ENCODE results near the gene CNDP2.

DNA sequence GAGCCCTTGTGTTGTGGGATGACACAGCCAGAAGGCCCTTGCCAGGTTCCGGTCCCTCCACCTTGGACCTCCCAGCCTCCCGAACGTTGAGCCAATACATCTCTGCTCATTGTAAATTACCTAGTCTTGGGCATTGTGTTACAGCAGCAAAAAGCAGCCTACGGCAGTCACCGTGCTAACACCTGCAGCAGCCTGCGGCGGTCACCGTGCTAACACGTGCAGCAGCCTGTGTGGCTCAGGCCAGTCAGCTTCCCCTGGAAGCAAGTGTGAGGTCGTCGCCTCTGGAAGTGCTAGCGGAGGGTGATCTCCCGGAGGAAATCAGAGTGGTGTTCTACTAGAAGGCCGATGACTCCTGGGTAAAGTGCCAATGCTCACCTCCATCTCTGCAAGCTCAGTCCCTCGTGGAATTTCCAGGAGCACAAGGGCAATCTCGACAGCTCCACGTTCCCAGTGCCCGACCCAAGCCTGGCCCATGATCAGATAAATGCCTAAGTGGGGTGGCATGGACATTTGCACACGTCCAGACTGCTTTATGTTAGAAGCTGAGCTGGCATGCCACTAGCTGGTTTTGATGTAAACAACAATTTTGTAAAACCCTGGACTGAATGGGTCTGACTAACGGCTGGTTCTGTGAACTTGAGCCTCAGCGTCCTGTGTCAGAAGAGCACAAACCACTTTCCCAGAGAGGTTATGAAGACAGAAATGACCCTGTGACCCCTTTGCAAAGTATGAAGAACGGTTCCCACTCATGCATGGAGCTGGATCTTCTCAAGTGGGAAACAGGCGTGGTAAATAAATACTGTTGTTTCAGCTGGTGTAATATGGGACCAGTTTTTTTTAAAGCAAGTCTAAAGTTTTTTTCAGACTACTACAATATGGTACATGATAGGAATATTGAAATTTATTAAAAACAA lies 26.7 kb downstream of the CNDP2 start:
- TF ChIP-seq, protein P1, sequence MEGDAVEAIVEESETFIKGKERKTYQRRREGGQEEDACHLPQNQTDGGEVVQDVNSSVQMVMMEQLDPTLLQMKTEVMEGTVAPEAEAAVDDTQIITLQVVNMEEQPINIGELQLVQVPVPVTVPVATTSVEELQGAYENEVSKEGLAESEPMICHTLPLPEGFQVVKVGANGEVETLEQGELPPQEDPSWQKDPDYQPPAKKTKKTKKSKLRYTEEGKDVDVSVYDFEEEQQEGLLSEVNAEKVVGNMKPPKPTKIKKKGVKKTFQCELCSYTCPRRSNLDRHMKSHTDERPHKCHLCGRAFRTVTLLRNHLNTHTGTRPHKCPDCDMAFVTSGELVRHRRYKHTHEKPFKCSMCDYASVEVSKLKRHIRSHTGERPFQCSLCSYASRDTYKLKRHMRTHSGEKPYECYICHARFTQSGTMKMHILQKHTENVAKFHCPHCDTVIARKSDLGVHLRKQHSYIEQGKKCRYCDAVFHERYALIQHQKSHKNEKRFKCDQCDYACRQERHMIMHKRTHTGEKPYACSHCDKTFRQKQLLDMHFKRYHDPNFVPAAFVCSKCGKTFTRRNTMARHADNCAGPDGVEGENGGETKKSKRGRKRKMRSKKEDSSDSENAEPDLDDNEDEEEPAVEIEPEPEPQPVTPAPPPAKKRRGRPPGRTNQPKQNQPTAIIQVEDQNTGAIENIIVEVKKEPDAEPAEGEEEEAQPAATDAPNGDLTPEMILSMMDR (IDR thresholded peaks at IDR 0.05; ENCODE audit: low read depth, low read length): no peak
- TF ChIP-seq MYC (IDR thresholded peaks at IDR 0.05; ENCODE audit: low read depth, low read length): no peak
